K562 (cell line): ENCODE measurements around the gene EDARADD. TPM values are rescaled to one million over a fixed set of nuclear protein-coding genes. Genes with fewer than 3 reads are reported as not detected.

Experiments used
- CREB1 ChIP-seq, 2 experiments: sonication (generic) in 1 of 2; formaldehyde crosslinking in 1 of 2; IDR thresholded peaks; 2 replicates each; pipeline versions ENCODE4 v1.6.1 to v1.8.0; 2012 to 2022; ENCODE audit warnings: inconsistent platforms in 1 of 2, mild to moderate bottlenecking in 1 of 2, missing genetic modification reagents in 1 of 2, moderate library complexity in 1 of 2
- DMBX1 ChIP-seq: fragments of 250-450 bp; sonication (Bioruptor Pico); IDR thresholded peaks from 2 replicates; pipeline ENCODE4 v1.8.0; 2022; ENCODE audit warnings: inconsistent platforms, mild to moderate bottlenecking, moderate library complexity, borderline replicate concordance
- HDGF ChIP-seq: fragments of 450-650 bp; IDR thresholded peaks from 2 replicates; pipeline ENCODE4 v1.6.1; 2016
- JUN ChIP-seq, 2 experiments: sonication (generic) in 1 of 2; formaldehyde crosslinking in 1 of 2; IDR thresholded peaks; 2 replicates each; pipeline versions ENCODE4 v1.6.1 to v1.8.0; 2012 to 2022; ENCODE audit warnings: borderline replicate concordance in 2 of 2, mild to moderate bottlenecking in 2 of 2, improper control_type of control experiment in 1 of 2, low read depth in 1 of 2, low read length in 1 of 2, missing genetic modification reagents in 1 of 2
- NKRF ChIP-seq: fragments of 450-650 bp; IDR thresholded peaks from 2 replicates; pipeline ENCODE4 v1.6.1; 2016; ENCODE audit warnings: borderline replicate concordance
- PHTF2 ChIP-seq: fragments of 250-450 bp; sonication (Bioruptor Pico); IDR thresholded peaks from 2 replicates; pipeline ENCODE4 v1.5.0; 2021; ENCODE audit warnings: mild to moderate bottlenecking
- ZBTB7A ChIP-seq: IDR thresholded peaks from 2 replicates; pipeline ENCODE4 v1.6.1; 2011; ENCODE audit warnings: low read depth, mild to moderate bottlenecking, low read length, moderate library complexity, borderline replicate concordance; ENCODE audit not compliant: control insufficient read depth
- ZNF699 ChIP-seq: fragments of 250-450 bp; sonication (Bioruptor Pico); IDR thresholded peaks from 2 replicates; pipeline ENCODE4 v1.8.0; 2021; ENCODE audit warnings: mild to moderate bottlenecking, moderate library complexity; ENCODE audit not compliant: insufficient replicate concordance
- polyA plus RNA-seq, 8 experiments: library from polyadenylated mRNA; depleted of rRNA in 4 of 8; stranded (reverse) in 5 of 8; unstranded in 3 of 8; fragments of >200 nt; fragmentation: Nextera tagmentation in 2 of 8; fragmentation: Illumina TruSeq in 1 of 8; extraction: Ambion mirVana in 2 of 8; extraction: Trizol in 1 of 8; gene quantifications; 2 replicates each; pipeline versions ENCODE4 v1.2.1 to v1.2.3, GENCODE V29; 2011 to 2014; ENCODE audit warnings: inconsistent platforms in 1 of 8, missing spikeins in 1 of 8
- total RNA-seq, 7 experiments: library from RNA; depleted of rRNA in 6 of 7; stranded (reverse); fragments of >200 nt in 6 of 7; fragmentation: Illumina TruSeq in 2 of 7; extraction: Trizol in 2 of 7; gene quantifications; 2 replicates each; pipeline versions ENCODE4 v1.2.1 to v1.2.3, GENCODE V29; 2011 to 2021; ENCODE audit warnings: low replicate concordance in 1 of 7
- TF ChIP-seq, protein P1 (sequence below), 3 experiments: fragments of 200-800 bp in 1 of 3; fragments of 250-450 bp in 1 of 3; fragments of 450-650 bp in 1 of 3; sonication (Bioruptor Pico) in 1 of 3; sonication (Bioruptor generic) in 1 of 3; formaldehyde crosslinking in 1 of 3; IDR thresholded peaks; 2 replicates each; pipeline versions ENCODE4 v1.6.1 to v1.8.0; 2016 to 2022; ENCODE audit warnings: mild to moderate bottlenecking in 2 of 3, missing genetic modification characterization in 2 of 3, missing compliant biosample characterization in 1 of 3, moderate library complexity in 1 of 3
- TF ChIP-seq, protein P2 (sequence below): fragments of 250-450 bp; sonication (Bioruptor Pico); IDR thresholded peaks from 2 replicates; pipeline ENCODE4 v1.8.0; 2022; ENCODE audit warnings: inconsistent platforms
- TF ChIP-seq, protein P3 (sequence below): sonication (generic); formaldehyde crosslinking; IDR thresholded peaks from 2 replicates; pipeline ENCODE4 v1.8.0; 2023; ENCODE audit warnings: missing genetic modification reagents, mild to moderate bottlenecking, borderline replicate concordance

Gene EDARADD
- total and polyA plus RNA-seq, 9 of the 15 experiments (the other 6 are each of a cell fraction or from before 2014, with no cell fraction given), result 0.46 to 32.4 (median 20.6) TPM

GRCh38 chr1:236522937-236523703, 129.0 kb downstream of the EDARADD start (continued):
- TF ChIP-seq, protein P1, sequence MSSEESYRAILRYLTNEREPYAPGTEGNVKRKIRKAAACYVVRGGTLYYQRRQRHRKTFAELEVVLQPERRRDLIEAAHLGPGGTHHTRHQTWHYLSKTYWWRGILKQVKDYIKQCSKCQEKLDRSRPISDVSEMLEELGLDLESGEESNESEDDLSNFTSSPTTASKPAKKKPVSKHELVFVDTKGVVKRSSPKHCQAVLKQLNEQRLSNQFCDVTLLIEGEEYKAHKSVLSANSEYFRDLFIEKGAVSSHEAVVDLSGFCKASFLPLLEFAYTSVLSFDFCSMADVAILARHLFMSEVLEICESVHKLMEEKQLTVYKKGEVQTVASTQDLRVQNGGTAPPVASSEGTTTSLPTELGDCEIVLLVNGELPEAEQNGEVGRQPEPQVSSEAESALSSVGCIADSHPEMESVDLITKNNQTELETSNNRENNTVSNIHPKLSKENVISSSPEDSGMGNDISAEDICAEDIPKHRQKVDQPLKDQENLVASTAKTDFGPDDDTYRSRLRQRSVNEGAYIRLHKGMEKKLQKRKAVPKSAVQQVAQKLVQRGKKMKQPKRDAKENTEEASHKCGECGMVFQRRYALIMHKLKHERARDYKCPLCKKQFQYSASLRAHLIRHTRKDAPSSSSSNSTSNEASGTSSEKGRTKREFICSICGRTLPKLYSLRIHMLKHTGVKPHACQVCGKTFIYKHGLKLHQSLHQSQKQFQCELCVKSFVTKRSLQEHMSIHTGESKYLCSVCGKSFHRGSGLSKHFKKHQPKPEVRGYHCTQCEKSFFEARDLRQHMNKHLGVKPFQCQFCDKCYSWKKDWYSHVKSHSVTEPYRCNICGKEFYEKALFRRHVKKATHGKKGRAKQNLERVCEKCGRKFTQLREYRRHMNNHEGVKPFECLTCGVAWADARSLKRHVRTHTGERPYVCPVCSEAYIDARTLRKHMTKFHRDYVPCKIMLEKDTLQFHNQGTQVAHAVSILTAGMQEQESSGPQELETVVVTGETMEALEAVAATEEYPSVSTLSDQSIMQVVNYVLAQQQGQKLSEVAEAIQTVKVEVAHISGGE (CRISPR knock-in tag; IDR thresholded peaks at IDR 0.05), result 0 out of 6 replicates have a peak, but pooled peaks of 1 of the 3 experiments have one; percentile 6
- TF ChIP-seq CREB1 (IDR thresholded peaks at IDR 0.05) (no peak), CREB1 (CRISPR knock-in tag; IDR thresholded peaks at IDR 0.05) (peak; percentile 17; the same call in 1 of the 2 replicates), PHTF2 (no peak), ZBTB7A (no peak), DMBX1 (0 out of 2 replicates have a peak, but pooled peaks have one; percentile 10), JUN (IDR thresholded peaks at IDR 0.05; ENCODE audit: borderline replicate concordance, low read depth, low read length) (no peak), JUN (CRISPR knock-in tag; IDR thresholded peaks at IDR 0.05; ENCODE audit: borderline replicate concordance) (no peak), ZNF699 (CRISPR knock-in tag) (no peak), HDGF (0 out of 2 replicates have a peak, but pooled peaks have one; percentile 71), NKRF (no peak)
- TF ChIP-seq, protein P2, sequence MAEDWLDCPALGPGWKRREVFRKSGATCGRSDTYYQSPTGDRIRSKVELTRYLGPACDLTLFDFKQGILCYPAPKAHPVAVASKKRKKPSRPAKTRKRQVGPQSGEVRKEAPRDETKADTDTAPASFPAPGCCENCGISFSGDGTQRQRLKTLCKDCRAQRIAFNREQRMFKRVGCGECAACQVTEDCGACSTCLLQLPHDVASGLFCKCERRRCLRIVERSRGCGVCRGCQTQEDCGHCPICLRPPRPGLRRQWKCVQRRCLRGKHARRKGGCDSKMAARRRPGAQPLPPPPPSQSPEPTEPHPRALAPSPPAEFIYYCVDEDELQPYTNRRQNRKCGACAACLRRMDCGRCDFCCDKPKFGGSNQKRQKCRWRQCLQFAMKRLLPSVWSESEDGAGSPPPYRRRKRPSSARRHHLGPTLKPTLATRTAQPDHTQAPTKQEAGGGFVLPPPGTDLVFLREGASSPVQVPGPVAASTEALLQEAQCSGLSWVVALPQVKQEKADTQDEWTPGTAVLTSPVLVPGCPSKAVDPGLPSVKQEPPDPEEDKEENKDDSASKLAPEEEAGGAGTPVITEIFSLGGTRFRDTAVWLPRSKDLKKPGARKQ (CRISPR knock-in tag), result 0 out of 2 replicates have a peak, but pooled peaks have one; percentile 62
- TF ChIP-seq, protein P3, sequence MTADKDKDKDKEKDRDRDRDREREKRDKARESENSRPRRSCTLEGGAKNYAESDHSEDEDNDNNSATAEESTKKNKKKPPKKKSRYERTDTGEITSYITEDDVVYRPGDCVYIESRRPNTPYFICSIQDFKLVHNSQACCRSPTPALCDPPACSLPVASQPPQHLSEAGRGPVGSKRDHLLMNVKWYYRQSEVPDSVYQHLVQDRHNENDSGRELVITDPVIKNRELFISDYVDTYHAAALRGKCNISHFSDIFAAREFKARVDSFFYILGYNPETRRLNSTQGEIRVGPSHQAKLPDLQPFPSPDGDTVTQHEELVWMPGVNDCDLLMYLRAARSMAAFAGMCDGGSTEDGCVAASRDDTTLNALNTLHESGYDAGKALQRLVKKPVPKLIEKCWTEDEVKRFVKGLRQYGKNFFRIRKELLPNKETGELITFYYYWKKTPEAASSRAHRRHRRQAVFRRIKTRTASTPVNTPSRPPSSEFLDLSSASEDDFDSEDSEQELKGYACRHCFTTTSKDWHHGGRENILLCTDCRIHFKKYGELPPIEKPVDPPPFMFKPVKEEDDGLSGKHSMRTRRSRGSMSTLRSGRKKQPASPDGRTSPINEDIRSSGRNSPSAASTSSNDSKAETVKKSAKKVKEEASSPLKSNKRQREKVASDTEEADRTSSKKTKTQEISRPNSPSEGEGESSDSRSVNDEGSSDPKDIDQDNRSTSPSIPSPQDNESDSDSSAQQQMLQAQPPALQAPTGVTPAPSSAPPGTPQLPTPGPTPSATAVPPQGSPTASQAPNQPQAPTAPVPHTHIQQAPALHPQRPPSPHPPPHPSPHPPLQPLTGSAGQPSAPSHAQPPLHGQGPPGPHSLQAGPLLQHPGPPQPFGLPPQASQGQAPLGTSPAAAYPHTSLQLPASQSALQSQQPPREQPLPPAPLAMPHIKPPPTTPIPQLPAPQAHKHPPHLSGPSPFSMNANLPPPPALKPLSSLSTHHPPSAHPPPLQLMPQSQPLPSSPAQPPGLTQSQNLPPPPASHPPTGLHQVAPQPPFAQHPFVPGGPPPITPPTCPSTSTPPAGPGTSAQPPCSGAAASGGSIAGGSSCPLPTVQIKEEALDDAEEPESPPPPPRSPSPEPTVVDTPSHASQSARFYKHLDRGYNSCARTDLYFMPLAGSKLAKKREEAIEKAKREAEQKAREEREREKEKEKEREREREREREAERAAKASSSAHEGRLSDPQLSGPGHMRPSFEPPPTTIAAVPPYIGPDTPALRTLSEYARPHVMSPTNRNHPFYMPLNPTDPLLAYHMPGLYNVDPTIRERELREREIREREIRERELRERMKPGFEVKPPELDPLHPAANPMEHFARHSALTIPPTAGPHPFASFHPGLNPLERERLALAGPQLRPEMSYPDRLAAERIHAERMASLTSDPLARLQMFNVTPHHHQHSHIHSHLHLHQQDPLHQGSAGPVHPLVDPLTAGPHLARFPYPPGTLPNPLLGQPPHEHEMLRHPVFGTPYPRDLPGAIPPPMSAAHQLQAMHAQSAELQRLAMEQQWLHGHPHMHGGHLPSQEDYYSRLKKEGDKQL (CRISPR knock-in tag), result no peak
